RKO (cell line): Measurements from ENCODE around the gene RBM17.
"Not testable (repeated sequence)": the region's sequence is repeated elsewhere in the genome, so short reads cannot be mapped to it uniquely, and the experiment has no call there.

Source experiments
- DNase-seq: peaks from one replicate; pipeline ENCODE4 v3.0.0-alpha.2; 2016; ENCODE audit warnings: low spot score

RBM17 gene

GRCh38 chr10:6080417-6080973, 8.3 kb upstream of the RBM17 start:
- no peak for DNase-seq

- DNase-seq: no peak
These were observed 6.1 kb upstream of the RBM17 start for GRCh38 chr10:6082496-6083395.

- no peak for DNase-seq
These were observed 5.0 kb upstream of the RBM17 start for GRCh38 chr10:6083523-6084475.

- DNase-seq: peak; percentile 94
These were observed 2.2 kb upstream of the RBM17 start for GRCh38 chr10:6086375-6087233.

- peak; percentile 68 for DNase-seq
These were observed 743 bp downstream of the RBM17 start for GRCh38 chr10:6089334-6090219.

GRCh38 chr10:6091630-6092029, 2.8 kb downstream of the RBM17 start:
- DNase-seq: peak; percentile 35

DNA sequence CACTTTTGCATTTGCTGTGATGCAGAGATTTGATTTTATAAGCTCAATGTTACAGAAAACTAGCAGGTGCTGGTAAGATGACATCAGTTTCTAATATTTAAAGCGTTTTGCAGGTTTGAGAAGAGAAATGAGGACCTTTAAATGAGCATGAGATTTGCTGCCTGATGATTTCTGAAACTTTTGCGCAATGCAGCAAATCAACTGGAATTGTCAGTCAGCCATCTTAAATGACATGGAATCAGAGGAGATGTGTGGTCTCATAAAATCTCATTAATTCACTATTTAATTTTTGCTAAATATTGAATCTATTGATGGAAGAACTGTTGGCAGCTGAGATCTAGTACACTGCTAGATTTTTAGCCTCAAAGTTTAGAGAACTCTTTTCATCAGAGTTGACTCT, 3.9 kb downstream of the RBM17 start:
- no peak for DNase-seq

DNA sequence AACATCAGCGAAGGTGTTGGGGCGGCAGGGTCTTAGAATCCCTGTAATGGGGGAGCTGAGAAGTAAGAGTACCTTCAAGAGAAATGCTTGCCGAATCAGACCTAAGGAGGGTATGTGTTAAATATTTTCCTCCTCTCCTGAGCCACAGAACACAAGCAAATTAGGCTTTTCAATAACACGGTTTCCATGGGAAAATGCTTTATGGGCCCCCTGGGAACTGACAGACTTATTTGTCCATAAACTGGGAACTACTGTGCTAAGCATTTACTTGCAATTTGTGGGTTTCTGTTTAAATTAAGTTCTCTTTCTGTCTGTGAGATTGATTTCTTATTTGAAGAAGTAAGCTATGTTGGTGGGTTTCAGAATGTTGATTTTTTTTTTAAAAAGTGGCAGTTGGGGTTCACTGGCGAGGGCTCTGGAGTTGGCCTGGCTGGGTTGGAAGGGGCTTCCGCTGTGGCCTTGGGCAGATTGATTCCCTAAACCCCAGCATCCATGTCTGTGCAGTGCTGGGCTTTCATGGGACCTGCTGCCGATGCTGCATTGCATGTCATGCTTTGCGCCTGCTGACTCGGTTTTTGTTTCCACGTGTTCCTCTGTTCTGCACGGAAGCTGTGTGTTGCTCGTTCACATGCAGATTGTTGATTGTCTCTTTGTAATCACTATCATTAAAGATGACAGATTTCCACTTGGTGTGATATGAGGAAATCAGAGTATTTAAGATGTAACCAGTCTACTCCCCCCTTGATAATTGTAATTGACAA, 7.2 kb downstream of the RBM17 start:
- no peak for DNase-seq

DNA sequence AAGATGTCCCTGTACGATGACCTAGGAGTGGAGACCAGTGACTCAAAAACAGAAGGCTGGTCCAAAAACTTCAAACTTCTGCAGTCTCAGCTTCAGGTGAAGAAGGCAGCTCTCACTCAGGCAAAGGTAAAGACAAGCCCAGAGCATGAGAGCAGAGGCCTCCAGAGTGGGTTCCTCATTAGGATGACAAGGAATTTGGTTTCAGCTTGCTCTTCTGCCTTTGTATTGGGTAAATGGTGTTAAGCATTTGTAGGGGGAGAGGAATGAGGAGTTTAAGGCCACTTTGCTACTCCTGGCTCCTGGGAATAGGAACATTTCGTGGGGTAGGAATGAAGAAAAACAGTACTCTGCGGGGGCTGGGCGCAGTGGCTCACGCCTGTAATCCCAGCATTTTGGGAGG, 8.2 kb downstream of the RBM17 start:
- no peak for DNase-seq

DNA sequence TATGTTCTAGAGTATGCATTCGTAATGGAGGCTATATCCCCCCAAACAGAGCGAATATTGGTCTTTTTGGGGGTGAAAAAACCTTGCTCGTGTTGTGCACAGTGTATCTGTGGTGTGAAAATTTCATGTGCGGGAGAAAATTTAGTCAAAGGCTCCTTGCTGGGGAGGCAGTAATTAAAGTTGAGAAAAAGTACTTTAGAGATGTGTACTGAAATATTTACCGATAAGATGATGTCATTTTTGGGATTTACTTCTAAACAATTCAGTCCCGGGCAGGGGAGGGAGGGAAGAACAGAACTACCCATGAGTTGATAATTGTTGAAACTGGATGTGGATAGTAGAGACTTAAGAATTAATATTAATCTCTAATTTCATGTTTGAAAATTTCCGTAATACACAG, 9.3 kb downstream of the RBM17 start:
- DNase-seq: no peak

- DNase-seq: no peak
These were observed 11.5 kb downstream of the RBM17 start for GRCh38 chr10:6100370-6100769.

- no peak for DNase-seq
These were observed 12.3 kb downstream of the RBM17 start for GRCh38 chr10:6101181-6101580.

- DNase-seq: no peak
These were observed 13.3 kb downstream of the RBM17 start for GRCh38 chr10:6102128-6102527.

- DNase-seq: no peak
These were observed 14.8 kb downstream of the RBM17 start for GRCh38 chr10:6103591-6103990.

GRCh38 chr10:6107616-6108015, 18.8 kb downstream of the RBM17 start:
- not testable (repeated sequence) for DNase-seq

DNA sequence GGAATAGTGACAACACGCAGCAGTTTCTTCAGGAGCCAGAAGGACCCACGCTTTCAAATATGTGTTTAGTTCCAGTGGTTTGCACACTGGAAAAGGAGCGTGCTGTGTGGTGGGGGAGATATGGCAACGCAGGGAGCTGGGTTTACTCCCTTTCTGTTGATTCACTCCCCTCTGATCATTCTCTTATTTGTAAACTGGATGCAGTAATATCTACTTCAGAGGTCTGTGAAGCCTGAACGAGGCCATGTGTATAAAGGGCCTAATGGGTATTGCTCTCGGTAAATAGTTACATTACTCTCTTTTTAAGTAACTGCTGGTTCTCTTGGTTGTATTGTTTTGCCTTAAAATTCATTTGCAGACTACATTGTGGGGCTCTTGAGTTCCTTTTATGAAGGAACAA, 19.2 kb downstream of the RBM17 start:
- no peak for DNase-seq

DNA sequence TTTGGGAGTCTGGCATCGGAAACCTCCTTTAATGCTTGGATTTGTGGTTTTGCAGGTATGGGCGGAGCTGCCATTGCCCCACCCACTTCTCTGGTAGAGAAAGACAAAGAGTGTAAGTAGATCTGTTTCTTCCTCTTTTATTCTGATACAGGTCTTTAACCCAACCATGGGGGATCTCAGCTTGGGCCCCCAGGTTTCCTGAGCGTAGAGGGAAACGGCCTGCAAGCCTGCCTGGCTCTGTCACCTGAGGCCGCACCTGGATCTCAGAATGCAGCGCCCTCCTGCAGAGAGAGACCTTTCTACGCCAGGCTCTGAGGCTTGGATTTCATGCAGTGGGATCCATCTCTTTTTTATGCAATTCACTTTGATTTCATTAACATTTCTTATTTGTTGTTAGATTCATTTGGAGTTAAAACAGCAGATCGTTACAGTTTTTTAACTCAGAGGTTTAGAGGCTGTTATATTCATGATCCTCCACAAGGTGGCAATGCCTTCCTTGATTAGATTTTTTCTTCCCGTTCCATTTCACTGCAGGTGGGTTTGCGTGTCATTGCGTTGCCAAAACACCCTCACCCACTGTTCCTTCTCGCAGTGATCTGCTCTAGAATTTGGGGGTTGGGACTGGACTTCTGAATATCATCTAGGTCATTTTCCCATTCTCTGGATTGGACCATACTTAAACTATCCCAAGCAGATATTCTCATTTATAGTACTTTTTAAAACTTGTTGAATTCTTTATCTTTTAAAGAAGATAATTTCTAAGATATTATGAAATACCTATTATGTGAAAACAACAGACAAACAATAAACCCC, 20.0 kb downstream of the RBM17 start:
- DNase-seq: peak; percentile 69

- DNase-seq: no peak
These were observed 20.6 kb downstream of the RBM17 start for GRCh38 chr10:6109444-6109775.

DNA sequence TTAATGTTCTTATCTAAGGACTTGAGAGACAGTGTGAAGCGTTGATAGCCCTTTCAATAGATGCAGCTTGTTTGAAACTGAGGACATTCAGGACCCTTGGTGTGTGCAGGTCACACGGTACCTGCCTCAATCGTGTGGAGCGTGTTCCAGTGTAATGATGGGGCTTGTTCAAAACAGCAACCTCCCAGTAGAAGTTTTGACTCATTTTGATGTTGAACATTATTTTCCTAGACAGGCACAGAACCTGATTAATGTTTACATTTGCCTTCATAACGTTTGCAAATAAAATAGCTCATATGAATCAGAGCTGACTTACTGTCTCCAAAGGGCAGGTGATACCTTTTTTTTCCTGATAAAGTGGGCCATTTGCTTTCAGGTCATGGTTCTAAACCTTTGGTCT, 21.3 kb downstream of the RBM17 start:
- no peak for DNase-seq
